Erythroblast (primary cell): ENCODE data around the gene SPARC.

Source experiments
- GATA1 ChIP-seq: IDR thresholded peaks from 2 replicates; pipeline ENCODE4 v1.6.1; 2011; ENCODE audit warnings: low read depth, mild to moderate bottlenecking, control low read depth, low read length, moderate library complexity
- POLR2A ChIP-seq: IDR thresholded peaks from 2 replicates; pipeline ENCODE4 v1.6.1; 2011; ENCODE audit warnings: mild to moderate bottlenecking, low read length

DNA sequence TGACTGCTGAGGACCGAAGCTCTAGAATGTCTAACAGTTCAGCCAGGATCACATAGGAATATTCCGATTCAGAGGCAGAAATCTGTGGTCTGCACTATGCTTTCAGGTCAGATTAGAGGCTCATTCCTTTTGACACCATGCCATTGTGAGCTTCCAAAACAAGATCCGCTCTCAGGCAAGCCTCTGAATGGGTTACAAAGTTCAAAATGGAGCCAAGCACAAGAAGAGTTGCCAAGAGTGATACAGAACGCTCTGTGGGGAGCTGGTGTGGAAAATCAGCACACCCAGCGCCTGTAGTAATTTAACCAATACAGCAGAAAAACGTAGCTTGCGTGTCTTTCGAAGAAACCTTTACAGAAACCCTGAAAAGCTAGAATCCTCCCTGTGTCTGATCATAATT lies 62.2 kb downstream of the SPARC start:
- TF ChIP-seq POLR2A (no peak), GATA1 (no peak)
